Islet precursor cell (in vitro differentiated cells): Measurements from ENCODE around the gene PSKH1.

ENCODE experiments used
- DNase-seq: peaks from one replicate; pipeline ENCODE4 v3.0.0-alpha.2; 2018

PSKH1 gene

DNA sequence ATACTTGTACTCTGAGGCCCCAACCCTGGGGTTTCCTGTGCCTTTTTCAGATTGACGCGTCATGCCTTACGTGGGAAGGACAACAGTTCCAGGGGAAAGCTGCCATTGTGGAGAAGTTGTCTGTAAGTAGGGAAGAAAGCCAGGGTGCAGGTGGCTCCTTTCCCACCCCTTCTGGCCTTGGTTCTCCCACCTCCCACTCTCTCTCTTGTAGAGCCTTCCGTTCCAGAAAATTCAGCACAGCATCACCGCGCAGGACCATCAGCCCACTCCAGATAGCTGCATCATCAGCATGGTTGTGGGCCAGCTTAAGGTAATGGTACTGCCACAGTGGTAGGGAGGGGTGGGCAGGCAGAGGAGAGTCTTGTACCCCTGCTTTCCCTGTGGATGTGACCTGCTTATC lies 24.8 kb upstream of the PSKH1 start:
- DNase-seq = no peak

DNA sequence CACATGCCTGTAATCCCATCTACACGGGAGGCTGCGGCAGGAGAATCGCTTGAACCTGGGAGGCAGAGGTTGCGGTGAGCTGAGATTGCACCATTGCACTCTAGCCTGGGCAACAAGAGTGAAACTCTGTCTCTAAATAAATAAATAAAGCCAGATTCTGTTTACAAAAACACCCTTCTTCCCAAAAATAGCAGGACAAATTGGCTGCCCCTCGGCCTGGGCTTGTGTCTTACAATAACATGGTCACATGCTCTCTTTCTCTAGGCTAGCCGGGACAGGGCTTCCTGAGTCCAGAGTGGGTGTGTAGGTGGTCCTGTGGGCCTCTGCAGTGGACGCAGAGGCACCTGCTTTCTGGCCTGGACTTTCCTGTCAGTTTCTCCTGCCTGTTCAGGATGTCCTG lies 23.4 kb upstream of the PSKH1 start:
- no peak for DNase-seq

- DNase-seq = no peak
Measured at GRCh38 chr16:67871256-67871655, 21.8 kb upstream of the PSKH1 start.

DNA sequence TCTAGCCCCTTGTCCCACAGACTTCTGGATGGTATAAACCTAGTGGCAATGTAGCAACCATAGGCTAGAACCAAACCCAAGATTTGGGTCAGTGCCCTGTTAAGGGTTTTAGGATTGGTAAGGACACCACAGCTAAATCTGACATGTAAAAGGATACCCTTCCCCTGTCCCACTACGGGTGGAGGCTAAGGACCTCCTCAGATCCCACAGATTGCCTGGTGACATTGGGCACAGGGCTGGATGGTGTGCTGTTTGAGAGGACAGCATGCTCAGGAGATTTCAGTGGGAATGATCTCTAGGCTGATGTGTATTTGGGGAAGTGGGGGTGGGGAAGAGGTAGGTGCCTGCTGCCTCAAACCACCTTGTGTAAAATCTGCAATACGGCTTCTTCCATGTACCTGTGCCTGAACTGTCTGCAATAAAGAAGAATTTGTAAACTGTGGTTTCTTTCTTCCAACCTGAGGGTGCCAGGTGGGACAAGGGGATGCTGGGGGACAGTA lies 20.9 kb upstream of the PSKH1 start:
- DNase-seq = no peak

- DNase-seq = peak; percentile 89
Measured at GRCh38 chr16:67872631-67873434, 20.2 kb upstream of the PSKH1 start, which contains the start of gene EDC4. Gene EDC4, plus strand, starts transcription at chr16:67873052. Its CDS starts 210 bp downstream, at chr16:67873262.

DNA sequence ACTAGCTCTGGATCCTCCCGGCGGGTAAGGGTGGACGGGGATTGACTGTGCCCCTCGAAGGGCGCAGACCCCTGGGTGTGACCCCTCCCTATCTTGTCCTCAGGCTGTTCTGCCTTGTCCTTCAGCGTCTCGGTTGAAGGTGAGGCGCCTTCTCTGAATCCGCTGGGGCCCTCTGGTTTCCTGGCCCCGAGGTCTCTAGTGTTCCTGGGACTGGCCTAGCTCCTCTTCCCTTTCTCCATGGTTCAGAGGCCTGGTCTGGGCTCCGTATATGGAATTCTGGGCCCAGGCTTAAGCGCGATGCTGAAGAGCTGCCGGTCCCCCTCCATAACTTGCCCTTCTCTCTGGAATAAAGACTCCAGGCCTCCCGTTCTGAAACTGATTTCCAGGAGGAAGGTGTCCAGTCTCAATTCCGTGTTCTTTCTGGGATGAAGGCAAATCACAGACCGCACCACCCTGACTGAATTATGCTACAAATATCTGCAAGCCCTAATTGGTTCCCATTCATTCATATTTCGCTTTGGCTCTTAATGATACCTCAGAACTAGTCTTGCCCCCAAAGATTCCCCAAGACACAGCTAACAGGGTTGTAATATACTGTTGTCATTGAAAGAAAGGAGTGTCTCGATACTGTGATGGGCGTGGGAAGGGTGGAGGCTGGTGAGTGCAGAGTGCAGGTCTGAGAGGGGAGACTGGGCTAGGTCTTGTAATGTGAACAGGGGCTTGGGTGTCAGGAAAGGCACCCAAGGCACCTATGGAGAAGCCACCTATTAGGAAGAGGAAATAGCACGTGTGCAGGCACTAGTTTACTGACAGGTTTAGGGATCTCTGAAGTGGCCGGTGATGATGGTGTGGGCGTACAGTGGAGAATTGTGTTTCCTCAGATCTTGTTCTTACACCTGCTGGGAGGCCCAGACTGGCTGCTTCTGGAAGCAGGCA lies 19.4 kb upstream of the PSKH1 start:
- DNase-seq = no peak

DNA sequence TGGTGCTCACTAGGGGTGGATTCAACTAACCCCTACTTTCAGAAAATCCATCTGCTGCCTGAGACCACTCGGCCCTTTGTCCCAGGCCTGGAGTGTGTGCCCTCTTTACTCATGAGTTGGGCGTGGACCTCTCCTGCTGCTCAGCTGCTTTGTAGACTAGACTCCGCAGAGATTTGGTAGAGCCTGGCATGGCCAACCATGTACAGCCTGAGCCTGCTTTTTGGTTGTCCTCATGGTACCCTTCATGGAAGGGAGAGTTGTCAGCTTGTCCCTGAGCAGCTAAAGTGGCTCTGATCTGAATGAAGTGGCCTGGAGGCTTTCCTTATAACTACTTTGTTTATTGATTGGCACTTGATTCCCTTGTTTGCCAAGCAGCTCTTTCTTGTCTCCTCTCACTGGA lies 18.7 kb upstream of the PSKH1 start:
- no peak for DNase-seq

GRCh38 chr16:67877064-67877463 lies 16.0 kb upstream of the PSKH1 start:
- DNase-seq = no peak

- DNase-seq = no peak
Measured at GRCh38 chr16:67878232-67878631, 14.8 kb upstream of the PSKH1 start.

- no peak for DNase-seq
Measured at GRCh38 chr16:67878846-67879245, 14.2 kb upstream of the PSKH1 start.

DNA sequence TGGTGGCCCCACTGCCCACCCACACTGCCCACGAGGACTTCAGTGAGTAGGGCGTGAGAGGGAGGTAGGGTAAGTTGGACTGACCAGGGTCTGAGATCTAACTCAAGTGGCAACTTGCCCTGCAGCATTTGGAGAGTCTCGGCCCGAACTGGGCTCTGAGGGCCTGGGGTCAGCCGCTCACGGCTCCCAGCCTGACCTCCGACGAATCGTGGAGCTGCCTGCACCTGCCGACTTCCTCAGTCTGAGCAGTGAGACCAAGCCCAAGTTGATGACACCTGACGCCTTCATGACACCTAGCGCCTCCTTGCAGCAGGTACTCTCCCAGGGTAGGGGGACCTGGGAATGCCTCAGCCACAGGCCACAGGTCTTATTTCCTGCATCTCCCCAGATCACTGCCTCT lies 13.6 kb upstream of the PSKH1 start:
- DNase-seq = no peak

DNA sequence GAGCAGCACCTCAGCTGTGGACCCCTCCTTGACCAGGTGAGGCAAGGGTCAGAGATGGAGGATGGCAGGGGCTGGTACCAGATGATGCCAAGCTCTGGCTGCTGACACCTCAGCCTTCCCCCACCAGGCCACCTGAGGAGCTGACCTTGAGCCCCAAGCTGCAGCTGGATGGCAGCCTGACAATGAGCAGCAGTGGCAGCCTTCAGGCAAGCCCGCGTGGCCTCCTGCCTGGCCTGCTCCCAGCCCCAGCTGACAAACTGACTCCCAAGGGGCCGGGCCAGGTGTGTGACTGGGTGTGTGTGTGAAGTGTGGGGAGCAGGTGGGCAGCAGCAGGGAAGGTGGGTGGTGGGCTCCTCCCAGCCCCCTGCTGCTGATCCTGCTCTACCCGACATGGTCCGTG lies 13.1 kb upstream of the PSKH1 start:
- no peak for DNase-seq

- no peak for DNase-seq
Measured at GRCh38 chr16:67880584-67880983, 12.5 kb upstream of the PSKH1 start.

DNA sequence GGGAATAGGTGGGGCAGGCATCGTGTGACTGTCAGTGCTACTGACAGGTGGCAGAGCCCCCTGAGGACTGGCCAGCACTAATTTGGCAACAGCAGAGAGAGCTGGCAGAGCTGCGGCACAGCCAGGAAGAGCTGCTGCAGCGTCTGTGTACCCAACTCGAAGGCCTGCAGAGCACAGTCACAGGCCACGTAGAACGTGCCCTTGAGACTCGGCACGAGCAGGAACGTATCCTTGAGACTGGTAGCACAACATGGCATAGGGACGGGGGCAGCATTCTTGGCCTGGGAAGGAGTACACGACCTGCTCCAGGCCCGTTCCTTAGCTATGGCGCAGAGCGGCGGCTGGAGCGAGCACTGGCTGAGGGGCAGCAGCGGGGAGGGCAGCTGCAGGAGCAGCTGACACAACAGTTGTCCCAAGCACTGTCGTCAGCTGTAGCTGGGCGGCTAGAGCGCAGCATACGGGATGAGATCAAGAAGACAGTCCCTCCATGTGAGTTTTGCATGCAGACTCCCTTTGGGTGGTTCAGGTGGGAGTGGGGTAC lies 11.4 kb upstream of the PSKH1 start:
- no peak for DNase-seq

DNA sequence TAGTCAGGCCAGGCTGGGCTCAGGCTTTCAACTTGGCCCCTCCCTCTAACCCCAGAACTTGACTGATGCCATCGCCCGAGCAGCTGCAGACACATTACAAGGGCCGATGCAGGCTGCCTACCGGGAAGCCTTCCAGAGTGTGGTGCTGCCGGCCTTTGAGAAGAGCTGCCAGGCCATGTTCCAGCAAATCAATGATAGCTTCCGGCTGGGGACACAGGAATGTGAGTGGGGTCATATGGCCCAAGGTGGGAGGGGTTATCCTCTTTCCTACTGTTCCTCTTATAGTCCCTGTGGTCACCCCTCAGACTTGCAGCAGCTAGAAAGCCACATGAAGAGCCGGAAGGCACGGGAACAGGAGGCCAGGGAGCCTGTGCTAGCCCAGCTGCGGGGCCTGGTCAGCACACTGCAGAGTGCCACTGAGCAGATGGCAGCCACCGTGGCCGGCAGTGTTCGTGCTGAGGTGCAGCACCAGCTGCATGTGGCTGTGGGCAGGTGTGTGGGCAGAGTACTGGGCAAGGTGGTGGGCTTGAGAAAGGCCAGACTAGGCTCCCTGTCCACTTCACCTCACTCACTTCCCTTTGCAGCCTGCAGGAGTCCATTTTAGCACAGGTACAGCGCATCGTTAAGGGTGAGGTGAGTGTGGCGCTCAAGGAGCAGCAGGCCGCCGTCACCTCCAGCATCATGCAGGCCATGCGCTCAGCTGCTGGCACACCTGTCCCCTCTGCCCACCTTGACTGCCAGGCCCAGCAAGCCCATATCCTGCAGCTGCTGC lies 10.5 kb upstream of the PSKH1 start:
- no peak for DNase-seq

- peak; percentile 77 for DNase-seq
Measured at GRCh38 chr16:67883146-67883871, 9.7 kb upstream of the PSKH1 start.

GRCh38 chr16:67883872-67884261 lies 9.2 kb upstream of the PSKH1 start:
- peak; percentile 79 for DNase-seq

GRCh38 chr16:67884684-67885083 lies 8.4 kb upstream of the PSKH1 start, which contains the start of gene NRN1L:
Gene NRN1L, plus strand, starts transcription at chr16:67884885. Its CDS starts 19 bp downstream, at chr16:67884904.
- peak; percentile 96 for DNase-seq

- no peak for DNase-seq
Measured at GRCh38 chr16:67885545-67885944, 7.5 kb upstream of the PSKH1 start.

GRCh38 chr16:67885976-67886375 lies 7.1 kb upstream of the PSKH1 start:
- no peak for DNase-seq

DNA sequence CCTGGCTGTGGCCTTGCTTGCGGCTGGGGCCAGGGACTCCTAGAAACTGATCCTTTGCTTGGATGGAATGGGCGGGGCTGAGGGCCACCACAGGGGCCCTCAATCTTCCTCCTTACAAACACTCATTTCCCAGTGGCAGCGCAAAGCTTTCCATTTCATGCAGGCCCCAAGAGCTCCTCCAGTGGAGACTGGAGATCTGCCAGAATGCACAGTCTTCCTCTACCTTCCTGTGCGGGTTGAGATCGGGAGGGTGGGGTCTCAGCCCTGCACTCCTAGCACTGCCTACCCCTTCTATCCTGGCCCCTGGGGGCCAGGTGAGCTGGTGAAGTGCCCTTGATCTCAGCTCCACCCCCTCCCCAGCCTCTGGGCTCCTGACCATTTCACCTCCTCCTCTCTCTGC lies 6.7 kb upstream of the PSKH1 start:
- no peak for DNase-seq

DNA sequence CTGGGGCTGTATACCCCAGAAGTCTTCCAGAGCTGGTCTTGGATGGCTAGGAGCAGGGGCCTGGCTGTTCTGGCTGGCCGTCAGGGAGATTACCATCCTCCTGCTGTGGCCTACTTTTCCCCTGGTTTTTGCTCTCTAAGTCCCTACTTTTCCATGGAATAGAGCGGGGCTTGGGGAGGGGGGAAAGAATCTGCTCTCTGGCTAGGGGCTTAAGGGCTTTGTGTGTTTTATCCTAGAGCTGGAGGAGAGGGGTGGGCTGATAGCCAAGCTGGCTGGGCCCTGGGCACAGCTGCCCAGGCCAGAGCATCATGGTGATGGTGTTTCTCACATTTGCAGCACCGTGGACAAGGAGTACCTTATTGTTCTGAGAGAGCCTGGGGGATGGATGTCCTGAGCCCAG lies 4.7 kb upstream of the PSKH1 start:
- no peak for DNase-seq
